Caco-2 (cell line): ENCODE results near the gene PCSK5. TPM values are rescaled to one million over a fixed set of nuclear protein-coding genes. Genes with fewer than 3 reads are reported as not detected.

ENCODE experiments used
- BruUV-seq: library from RNA; stranded (reverse); fragments of 400-500 nt; replicated peaks from 2 replicates; lab custom pipeline; 2021; lab: Mats Ljungman, UMichigan
- CTCF ChIA-PET: fragments of 300-600 bp; sonication (Branson Sonifier 250); formaldehyde crosslinking; loops from one replicate; lab custom pipeline; 2022; ENCODE audit warnings: antibody characterized with exemption; lab: Charles Lee
- POLR2A ChIA-PET: fragments of 300-600 bp; sonication (Branson Sonifier 250); formaldehyde crosslinking; loops from one replicate; lab custom pipeline; 2022; ENCODE audit warnings: antibody characterized with exemption; lab: Charles Lee
- DNase-seq, 2 experiments: peaks; one replicate each; pipeline versions ENCODE4 v3.0.0 to v3.0.0-alpha.2; 2020 to 2022
- H3K27me3 ChIP-seq: replicated peaks from 2 replicates; pipeline ENCODE4 v1.6.0; 2011; ENCODE audit warnings: low read length; ENCODE audit not compliant: control insufficient read depth, insufficient read depth
- H3K36me3 ChIP-seq: 2 replicates; pipeline ENCODE4 v1.5.1; 2011; ENCODE audit warnings: low read length; ENCODE audit not compliant: control insufficient read depth, insufficient read depth
- H3K4me1 ChIP-seq: fragments of 250-450 bp; sonication (Bioruptor Pico); 2 replicates; pipeline ENCODE4 v1.5.1; 2020; ENCODE audit warnings: mild to moderate bottlenecking
- H3K4me3 ChIP-seq: 2 replicates; pipeline ENCODE4 v1.5.1; 2011; ENCODE audit warnings: low read depth, mild to moderate bottlenecking, control low read depth, low read length
- H3K9me3 ChIP-seq: fragments of 250-450 bp; sonication (Bioruptor Pico); 2 replicates; pipeline ENCODE4 v1.5.1; 2020; ENCODE audit warnings: mild to moderate bottlenecking, moderate library complexity
- H3K27ac Mint-ChIP-seq: one replicate; pipeline ENCODE4 v1.8.0; 2022; ENCODE audit warnings: mixed read lengths; ENCODE audit not compliant: unreplicated experiment
- H3K27me3 Mint-ChIP-seq: one replicate; pipeline ENCODE4 v1.8.0; 2022; ENCODE audit warnings: mixed read lengths; ENCODE audit not compliant: insufficient read depth, unreplicated experiment
- H3K36me3 Mint-ChIP-seq: one replicate; pipeline ENCODE4 v1.8.0; 2022; ENCODE audit warnings: mild to moderate bottlenecking, mixed read lengths; ENCODE audit not compliant: insufficient read depth, unreplicated experiment
- H3K4me1 Mint-ChIP-seq: one replicate; pipeline ENCODE4 v1.8.0; 2022; ENCODE audit warnings: low read depth, mixed read lengths; ENCODE audit not compliant: unreplicated experiment
- H3K4me3 Mint-ChIP-seq: one replicate; pipeline ENCODE4 v1.8.0; 2022; ENCODE audit warnings: mild to moderate bottlenecking, moderate library complexity, mixed read lengths; ENCODE audit not compliant: unreplicated experiment
- H3K9me3 Mint-ChIP-seq: one replicate; pipeline ENCODE4 v1.8.0; 2022; ENCODE audit warnings: mixed read lengths; ENCODE audit not compliant: unreplicated experiment
- CTCF ChIP-seq, 2 experiments: fragments of 200-600 bp in 1 of 2; IDR thresholded peaks; 1 replicate in 1 of 2; 2 replicates in 1 of 2; pipeline versions ENCODE4 v1.5.1 to v1.8.0; 2011 to 2022; ENCODE audit warnings: antibody characterized with exemption in 1 of 2, control low read depth in 1 of 2, inconsistent platforms in 1 of 2, low read depth in 1 of 2, low read length in 1 of 2, mild to moderate bottlenecking in 1 of 2, moderate library complexity in 1 of 2; ENCODE audit not compliant: insufficient read depth in 1 of 2, severe bottlenecking in 1 of 2, unreplicated experiment in 1 of 2
- intact Hi-C: fragments of 100-400 bp; cut with micrococcal nuclease; formaldehyde crosslinking; loops from one replicate; pipeline ENCODE4 v1.10.0; 2022; ENCODE audit not compliant: unreplicated experiment
- total RNA-seq: library from RNA; stranded (reverse); gene quantifications from 2 replicates; pipeline ENCODE4 v1.2.3, GENCODE V29; 2022

Gene PCSK5
- total RNA-seq, 1 experiment from 2014 or later = 10.9 TPM

- DNase-seq = no peak
- Mint-ChIP-seq H3K27me3 (no peaks in the 10 kb centered on the region), H3K4me1 (no peaks in the 10 kb centered on the region), H3K27ac (no peak overlapping the region), H3K36me3 (peaks cover 16% of the 10 kb centered on the region), H3K4me3 (no peak overlapping the region), H3K9me3 (no peaks in the 10 kb centered on the region)
- no peaks in the 10 kb centered on the region for H3K27me3 ChIP-seq
- no TSS peak for BruUV-seq
- TF ChIP-seq CTCF (IDR thresholded peaks at IDR 0.05; ENCODE audit: insufficient read depth in 1 of 2, low read depth in 1 of 2, low read length in 1 of 2, severe bottlenecking in 1 of 2, unreplicated experiment in 1 of 2) = no peak
- no peaks in the 10 kb centered on the region for H3K9me3 ChIP-seq
- intact Hi-C loops = no loop called here
- no peaks in the 10 kb centered on the region for H3K36me3 ChIP-seq
- no peaks in the 10 kb centered on the region for H3K4me1 ChIP-seq
- H3K4me3 ChIP-seq = no peak overlapping the region
- ChIA-PET CTCF (no interaction called here), POLR2A (no interaction called here)
These were observed 271.7 kb downstream of the PCSK5 start for GRCh38 chr9:76162086-76162730.

- ChIA-PET CTCF (no interaction called here), POLR2A (no interaction called here)
- no TSS peak for BruUV-seq
- no peak overlapping the region for H3K4me3 ChIP-seq
- DNase-seq = no peak
- no peaks in the 10 kb centered on the region for H3K27me3 ChIP-seq
- TF ChIP-seq CTCF (IDR thresholded peaks at IDR 0.05; ENCODE audit: insufficient read depth in 1 of 2, low read depth in 1 of 2, low read length in 1 of 2, severe bottlenecking in 1 of 2, unreplicated experiment in 1 of 2) = no peak
- no peaks in the 10 kb centered on the region for H3K27me3 Mint-ChIP-seq
- H3K27ac Mint-ChIP-seq = no peak overlapping the region
- H3K4me1 ChIP-seq = no peaks in the 10 kb centered on the region
- no peaks in the 10 kb centered on the region for H3K9me3 Mint-ChIP-seq
- H3K4me3 Mint-ChIP-seq = no peak overlapping the region
- H3K36me3 ChIP-seq = no peaks in the 10 kb centered on the region
- H3K36me3 Mint-ChIP-seq = peaks cover 16% of the 10 kb centered on the region
- no peaks in the 10 kb centered on the region for H3K4me1 Mint-ChIP-seq
- no peaks in the 10 kb centered on the region for H3K9me3 ChIP-seq
- intact Hi-C loops = no loop called here
These were observed 272.5 kb downstream of the PCSK5 start for GRCh38 chr9:76162751-76163500.

GRCh38 chr9:76166526-76166925 lies 276.1 kb downstream of the PCSK5 start:
- no TSS peak for BruUV-seq
- Histone ChIP-seq H3K4me1 (no peaks in the 10 kb centered on the region), H3K36me3 (no peaks in the 10 kb centered on the region), H3K9me3 (no peaks in the 10 kb centered on the region), H3K27me3 (no peaks in the 10 kb centered on the region), H3K4me3 (no peak overlapping the region)
- no peaks in the 10 kb centered on the region for H3K4me1 Mint-ChIP-seq
- H3K36me3 Mint-ChIP-seq = peaks cover 4% of the 10 kb centered on the region
- H3K27ac Mint-ChIP-seq = no peak overlapping the region
- no peak for TF ChIP-seq CTCF (IDR thresholded peaks at IDR 0.05; ENCODE audit: insufficient read depth in 1 of 2, low read depth in 1 of 2, low read length in 1 of 2, severe bottlenecking in 1 of 2, unreplicated experiment in 1 of 2)
- intact Hi-C loops = no loop called here
- CTCF ChIA-PET = no interaction called here
- no peaks in the 10 kb centered on the region for H3K27me3 Mint-ChIP-seq
- POLR2A ChIA-PET = no interaction called here
- no peak overlapping the region for H3K4me3 Mint-ChIP-seq
- no peak for DNase-seq
- no peaks in the 10 kb centered on the region for H3K9me3 Mint-ChIP-seq
